K562 (cell line): Measurements from ENCODE around the gene DNAH17. TPM values are rescaled to one million over a fixed set of nuclear protein-coding genes. Genes with fewer than 3 reads are reported as not detected.

Source experiments
- CEBPB ChIP-seq: fragments of 450-650 bp; IDR thresholded peaks from 2 replicates; pipeline ENCODE4 v1.6.1; 2016; ENCODE audit warnings: missing genetic modification characterization, missing compliant biosample characterization
- SP2 ChIP-seq: IDR thresholded peaks from 2 replicates; pipeline ENCODE4 v1.6.1; 2011; ENCODE audit warnings: mild to moderate bottlenecking, low read depth, low read length, moderate library complexity; ENCODE audit not compliant: poor library complexity, severe bottlenecking; ENCODE audit errors: extremely low read depth
- ZNF407 ChIP-seq: fragments of 450-650 bp; IDR thresholded peaks from 2 replicates; pipeline ENCODE4 v1.6.1; 2016; ENCODE audit warnings: low read depth
- ZNF444 ChIP-seq: fragments of 250-450 bp; sonication (Bioruptor Pico); IDR thresholded peaks from 2 replicates; pipeline ENCODE4 v1.4.0; 2020; ENCODE audit warnings: mild to moderate bottlenecking, moderate library complexity
- polyA plus RNA-seq, 8 experiments: library from polyadenylated mRNA; depleted of rRNA in 4 of 8; stranded (reverse) in 5 of 8; unstranded in 3 of 8; fragments of >200 nt; fragmentation: Nextera tagmentation in 2 of 8; fragmentation: Illumina TruSeq in 1 of 8; extraction: Ambion mirVana in 2 of 8; extraction: Trizol in 1 of 8; gene quantifications; 2 replicates each; pipeline versions ENCODE4 v1.2.1 to v1.2.3, GENCODE V29; 2011 to 2014; ENCODE audit warnings: inconsistent platforms in 1 of 8, missing spikeins in 1 of 8
- total RNA-seq, 7 experiments: library from RNA; depleted of rRNA in 6 of 7; stranded (reverse); fragments of >200 nt in 6 of 7; fragmentation: Illumina TruSeq in 2 of 7; extraction: Trizol in 2 of 7; gene quantifications; 2 replicates each; pipeline versions ENCODE4 v1.2.1 to v1.2.3, GENCODE V29; 2011 to 2021; ENCODE audit warnings: low replicate concordance in 1 of 7

The DNAH17 gene
- total and polyA plus RNA-seq, 9 of the 15 experiments (the other 6 are each of a cell fraction or from before 2014, with no cell fraction given): under 0.01 to 0.06 (median 0.03) TPM; not detected in 5

DNA sequence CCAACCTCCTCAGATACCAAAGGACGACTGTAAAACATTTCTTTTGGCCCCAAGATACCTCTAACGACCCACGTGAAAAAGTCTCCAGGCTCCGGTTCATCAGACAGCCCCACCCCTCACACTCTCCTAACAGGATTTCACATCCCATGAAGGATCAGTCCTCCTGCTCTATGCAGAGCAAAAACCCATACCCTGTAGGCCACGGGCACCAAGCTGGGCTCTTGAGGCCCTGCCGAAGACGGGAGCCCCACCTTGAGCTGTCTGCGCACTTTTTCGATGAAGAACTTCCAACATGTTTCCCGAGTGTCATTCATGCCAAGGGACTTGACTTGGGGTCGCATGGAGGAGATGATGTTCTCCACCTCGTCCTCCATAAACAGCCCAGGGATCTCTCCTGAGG lies 108.8 kb downstream of the DNAH17 start (continued):
- TF ChIP-seq ZNF407 (no peak), ZNF444 (CRISPR knock-in tag) (no peak), SP2 (no peak), CEBPB (tag) (no peak)
